Measurements from ENCODE around the gene AUP1. TPM values are rescaled to one million over a fixed set of nuclear protein-coding genes. Genes with fewer than 3 reads are reported as not detected.

AUP1 gene, protein sequence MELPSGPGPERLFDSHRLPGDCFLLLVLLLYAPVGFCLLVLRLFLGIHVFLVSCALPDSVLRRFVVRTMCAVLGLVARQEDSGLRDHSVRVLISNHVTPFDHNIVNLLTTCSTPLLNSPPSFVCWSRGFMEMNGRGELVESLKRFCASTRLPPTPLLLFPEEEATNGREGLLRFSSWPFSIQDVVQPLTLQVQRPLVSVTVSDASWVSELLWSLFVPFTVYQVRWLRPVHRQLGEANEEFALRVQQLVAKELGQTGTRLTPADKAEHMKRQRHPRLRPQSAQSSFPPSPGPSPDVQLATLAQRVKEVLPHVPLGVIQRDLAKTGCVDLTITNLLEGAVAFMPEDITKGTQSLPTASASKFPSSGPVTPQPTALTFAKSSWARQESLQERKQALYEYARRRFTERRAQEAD
- 100 to 1,000 TPM; 120 to 157 (median 146) TPM for total RNA-seq

DNA sequence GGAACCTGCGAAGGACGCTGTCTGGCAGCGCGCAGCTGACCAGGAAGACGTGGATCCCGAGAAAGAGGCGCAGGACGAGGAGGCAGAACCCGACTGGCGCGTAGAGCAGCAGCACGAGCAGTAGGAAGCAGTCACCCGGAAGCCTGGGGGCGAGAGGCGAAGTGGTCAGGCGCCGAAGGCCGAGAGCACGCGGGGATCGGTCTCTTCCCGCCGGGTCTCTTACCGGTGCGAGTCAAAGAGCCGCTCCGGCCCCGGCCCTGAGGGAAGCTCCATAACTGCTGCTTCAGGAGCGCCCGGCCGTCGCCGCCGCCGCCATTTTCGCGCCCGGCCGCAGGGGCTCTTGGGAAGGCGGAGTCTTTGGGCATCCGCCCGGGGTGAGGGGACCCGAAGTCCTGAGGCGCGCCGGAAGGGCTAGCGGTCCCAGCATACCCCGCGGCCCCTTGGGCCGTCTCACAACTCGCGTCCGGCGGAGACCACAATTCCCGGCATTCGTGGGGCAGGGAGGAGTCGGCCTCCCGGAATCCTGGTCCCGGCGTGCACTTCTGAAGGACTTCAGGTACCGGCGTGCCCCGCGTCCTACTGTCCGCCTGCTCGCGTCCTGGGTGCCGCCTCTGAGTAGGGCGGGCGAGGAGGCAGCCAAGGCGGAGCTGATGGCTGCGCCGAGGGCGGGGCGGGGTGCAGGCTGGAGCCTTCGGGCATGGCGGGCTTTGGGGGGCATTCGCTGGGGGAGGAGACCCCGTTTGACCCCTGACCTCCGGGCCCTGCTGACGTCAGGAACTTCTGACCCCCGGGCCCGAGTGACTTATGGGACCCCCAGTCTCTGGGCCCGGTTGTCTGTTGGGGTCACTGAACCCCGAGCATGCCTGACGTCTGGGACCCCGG lies at the start of gene AUP1, which contains the start of gene HTRA2:
Gene AUP1 (minus strand): TSS at position 350 of the 882 bp plus-strand sequence. CDS start 77 bp downstream, at position 273.
Gene HTRA2 (plus strand): TSS at position 577 of the 882 bp plus-strand sequence. CDS start 74 bp downstream, at position 651.
- TF ChIP-seq, protein P1, sequence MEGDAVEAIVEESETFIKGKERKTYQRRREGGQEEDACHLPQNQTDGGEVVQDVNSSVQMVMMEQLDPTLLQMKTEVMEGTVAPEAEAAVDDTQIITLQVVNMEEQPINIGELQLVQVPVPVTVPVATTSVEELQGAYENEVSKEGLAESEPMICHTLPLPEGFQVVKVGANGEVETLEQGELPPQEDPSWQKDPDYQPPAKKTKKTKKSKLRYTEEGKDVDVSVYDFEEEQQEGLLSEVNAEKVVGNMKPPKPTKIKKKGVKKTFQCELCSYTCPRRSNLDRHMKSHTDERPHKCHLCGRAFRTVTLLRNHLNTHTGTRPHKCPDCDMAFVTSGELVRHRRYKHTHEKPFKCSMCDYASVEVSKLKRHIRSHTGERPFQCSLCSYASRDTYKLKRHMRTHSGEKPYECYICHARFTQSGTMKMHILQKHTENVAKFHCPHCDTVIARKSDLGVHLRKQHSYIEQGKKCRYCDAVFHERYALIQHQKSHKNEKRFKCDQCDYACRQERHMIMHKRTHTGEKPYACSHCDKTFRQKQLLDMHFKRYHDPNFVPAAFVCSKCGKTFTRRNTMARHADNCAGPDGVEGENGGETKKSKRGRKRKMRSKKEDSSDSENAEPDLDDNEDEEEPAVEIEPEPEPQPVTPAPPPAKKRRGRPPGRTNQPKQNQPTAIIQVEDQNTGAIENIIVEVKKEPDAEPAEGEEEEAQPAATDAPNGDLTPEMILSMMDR (IDR thresholded peaks at IDR 0.05), result no peak
- DNase-seq (ENCODE audit: low spot score), result peak; percentile 73
- peak; percentile 98 for ATAC-seq (ENCODE audit: low FRiP score)

DNA sequence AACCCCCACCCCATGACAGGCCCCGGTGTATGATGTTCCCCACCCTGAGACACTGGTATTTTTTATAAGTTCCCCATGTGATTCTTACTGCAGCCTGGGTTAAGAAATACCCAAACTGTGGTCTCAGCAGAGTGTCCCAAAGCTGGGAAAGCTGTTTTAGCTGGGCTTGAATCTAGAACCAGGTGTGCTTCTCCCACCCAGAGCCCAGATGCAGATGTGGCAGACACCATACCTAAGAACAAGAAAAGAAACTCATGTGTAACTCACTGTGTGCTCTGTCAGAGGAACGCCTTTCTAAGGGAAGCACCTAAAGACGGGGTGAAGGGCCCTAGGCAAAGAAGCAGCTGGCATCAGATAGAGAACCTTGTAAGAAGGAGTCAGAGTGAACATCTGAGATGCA lies 48.9 kb upstream of the AUP1 start:
- DNase-seq (ENCODE audit: low spot score) (no peak), ATAC-seq (ENCODE audit: low FRiP score) (no peak)
- TF ChIP-seq, protein P1 (IDR thresholded peaks at IDR 0.05), result no peak

DNA sequence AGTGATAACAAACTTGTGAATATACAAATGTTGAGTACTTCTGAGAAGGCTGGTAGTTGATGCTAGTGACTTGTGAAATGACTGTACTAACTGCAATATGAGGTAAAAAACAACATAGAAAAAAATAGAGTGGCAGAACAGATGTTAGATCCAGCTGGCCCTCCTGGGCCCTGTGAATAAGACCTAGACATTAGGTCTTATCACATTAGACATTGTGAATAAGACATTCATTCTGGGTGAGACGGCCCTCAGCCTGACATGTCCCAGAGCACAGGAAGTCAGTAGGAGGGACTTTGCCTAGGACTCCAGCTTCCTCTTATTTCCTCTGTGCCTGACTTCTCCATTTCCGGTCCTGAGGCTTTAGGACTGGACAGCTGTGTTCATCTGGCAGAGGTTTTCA lies 47.9 kb upstream of the AUP1 start:
- DNase-seq (ENCODE audit: low spot score), result no peak
- no peak for ATAC-seq (ENCODE audit: low FRiP score)
- TF ChIP-seq, protein P1 (IDR thresholded peaks at IDR 0.05), result no peak

DNA sequence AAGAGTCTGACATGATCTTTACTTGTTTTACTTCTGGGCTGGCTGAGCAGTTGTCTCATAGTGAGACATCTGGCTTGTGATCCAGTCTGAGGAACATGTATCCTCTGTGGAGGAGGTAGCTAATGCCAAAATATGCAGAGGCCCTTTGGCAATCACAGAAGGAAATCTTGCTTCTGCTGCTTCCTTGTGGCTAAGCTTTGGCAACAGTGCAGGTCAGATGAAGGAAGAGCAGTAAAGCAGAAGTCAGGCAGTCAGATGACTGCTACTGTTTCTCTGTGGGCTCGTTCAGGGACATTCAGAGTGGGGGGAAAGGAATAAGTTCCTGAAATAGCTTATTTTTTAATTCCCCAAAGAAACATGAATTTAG lies 47.3 kb upstream of the AUP1 start:
- DNase-seq (ENCODE audit: low spot score) (no peak), ATAC-seq (ENCODE audit: low FRiP score) (peak; percentile 92)
- TF ChIP-seq, protein P1 (IDR thresholded peaks at IDR 0.05), result no peak

DNA sequence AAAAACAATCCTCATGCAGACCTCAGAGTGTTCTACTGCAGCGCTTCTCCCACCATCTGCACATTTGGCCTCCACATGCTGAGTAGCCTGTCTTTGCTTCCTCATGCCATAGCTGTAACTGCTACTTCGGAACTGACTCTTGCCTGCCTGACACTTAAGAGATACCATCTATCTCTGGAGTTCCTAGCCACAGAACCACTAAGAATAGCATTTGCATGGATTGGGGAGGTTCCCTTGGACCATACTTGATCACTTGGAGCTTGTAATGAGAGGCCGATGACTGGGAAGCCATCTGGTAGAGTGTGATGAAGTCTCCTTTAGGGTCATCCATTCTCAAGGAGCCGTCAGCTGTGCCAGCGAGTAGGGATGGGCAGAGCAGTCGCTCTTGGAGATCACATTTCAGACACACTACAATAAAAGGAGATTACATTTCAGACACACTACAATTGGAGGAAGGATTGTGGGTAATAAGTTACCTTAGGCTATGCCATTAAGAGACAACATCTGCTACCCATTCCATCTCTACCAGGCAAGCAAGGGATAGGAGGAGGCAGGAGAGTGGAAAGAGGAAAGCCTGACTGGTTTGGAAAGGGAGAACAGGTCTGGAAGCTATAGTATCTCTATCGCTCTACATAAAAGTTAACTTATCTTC lies 46.8 kb upstream of the AUP1 start:
- ATAC-seq (ENCODE audit: low FRiP score), result peak; percentile 20

DNA sequence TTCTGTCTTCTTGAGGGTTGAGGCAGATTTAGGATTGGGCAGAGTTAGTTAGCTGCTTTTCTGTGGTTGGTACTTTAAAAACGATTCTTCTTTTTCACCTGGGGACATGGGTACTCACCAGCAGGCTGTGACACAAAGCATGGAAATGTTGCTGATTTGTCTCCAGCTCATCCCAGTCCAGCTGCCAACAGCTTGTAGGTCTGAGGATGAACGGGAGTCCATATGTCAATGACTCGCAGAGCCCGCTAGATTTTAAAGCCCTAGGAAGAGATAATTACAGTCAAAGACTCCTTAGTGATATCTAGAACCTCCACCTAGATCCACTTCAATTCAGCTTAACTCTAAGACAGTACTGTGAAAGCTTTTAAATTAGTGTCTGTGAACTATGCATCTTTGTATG lies 45.8 kb upstream of the AUP1 start:
- no peak for DNase-seq (ENCODE audit: low spot score)
- ATAC-seq (ENCODE audit: low FRiP score), result no peak
- TF ChIP-seq, protein P1 (IDR thresholded peaks at IDR 0.05), result no peak

More for the DNA sequence above, 46.8 kb upstream of the AUP1 start:
- TF ChIP-seq, protein P1 (IDR thresholded peaks at IDR 0.05), result no peak
- DNase-seq (ENCODE audit: low spot score), result no peak

Measured in omental fat pad (tissue), 4 donors.